HCT116 (cell line): ENCODE measurements around the gene TUBA8. TPM values are rescaled to one million over a fixed set of nuclear protein-coding genes. Genes with fewer than 3 reads are reported as not detected.

ENCODE experiments used
- ATAC-seq: fragments of 200-7000 bp; cut with Tn5 transposase; 2 replicates; pipeline ENCODE4 v1.9.1; 2020; ENCODE audit warnings: mild to moderate bottlenecking, moderate library complexity
- BruUV-seq: library from RNA; stranded (reverse); fragments of 400-500 nt; replicated peaks from 2 replicates; lab custom pipeline; 2021; lab: Mats Ljungman, UMichigan
- CTCF ChIA-PET: fragments of 300-600 bp; sonication (Branson Sonifier 250); formaldehyde crosslinking; loops from one replicate; lab custom pipeline; 2021; ENCODE audit warnings: antibody characterized with exemption; lab: Charles Lee
- POLR2A ChIA-PET: fragments of 300-600, 350-600 bp; sonication (Branson Sonifier 250); formaldehyde crosslinking; loops from one replicate; lab custom pipeline; 2021; ENCODE audit warnings: antibody characterized with exemption; lab: Charles Lee
- RAD21 ChIA-PET, 2 experiments: fragments of 300-600 bp; sonication (Branson Sonifier 250); formaldehyde crosslinking; loops; one replicate each; lab custom pipeline; 2023; ENCODE audit warnings: low total read pairs in 2 of 2; ENCODE audit not compliant: uncharacterized antibody in 2 of 2, unreplicated experiment in 2 of 2, low non-redundant PET in 1 of 2; lab: Charles Lee
- DNase-seq: peaks from one replicate; pipeline ENCODE4 v3.0.0-alpha.2; 2010; ENCODE audit warnings: low read depth, low spot score
- H2AFZ ChIP-seq: fragments of 200-600 bp; shearing (Covaris generic), sonication (generic); 2 replicates; pipeline ENCODE4 v1.6.1; 2017; ENCODE audit warnings: low read depth, mixed run types, mixed read lengths, antibody characterized with exemption, low read length; ENCODE audit not compliant: poor library complexity, severe bottlenecking
- H3K27ac ChIP-seq: 2 replicates; pipeline ENCODE4 v1.5.1; 2012; ENCODE audit warnings: low read depth, low read length
- H3K27me3 ChIP-seq: fragments of 200-600 bp; sonication (generic); 2 replicates; pipeline ENCODE4 v1.6.1; 2016; ENCODE audit warnings: mixed run types, low read length, mixed read lengths; ENCODE audit not compliant: insufficient read depth
- H3K36me3 ChIP-seq, 2 experiments: fragments of 200-500 bp in 1 of 2; fragments of 200-600 bp in 1 of 2; sonication (Bioruptor generic) in 1 of 2; sonication (generic) in 1 of 2; 2 replicates each; pipeline versions ENCODE4 v1.5.1 to v1.6.1; 2014 to 2016; ENCODE audit warnings: low read length in 2 of 2, inconsistent platforms in 1 of 2, mixed read lengths in 1 of 2, mixed run types in 1 of 2; ENCODE audit not compliant: insufficient read depth in 2 of 2, control insufficient read depth in 1 of 2
- H3K4me1 ChIP-seq, 2 experiments: fragments of 200-600 bp in 1 of 2; sonication (generic) in 1 of 2; 2 replicates each; pipeline versions ENCODE4 v1.5.1 to v1.6.1; 2012 to 2017; ENCODE audit warnings: low read length in 2 of 2, inconsistent platforms in 1 of 2, mild to moderate bottlenecking in 1 of 2, mixed read lengths in 1 of 2, mixed run types in 1 of 2, moderate library complexity in 1 of 2; ENCODE audit not compliant: insufficient read depth in 2 of 2, control insufficient read depth in 1 of 2
- H3K4me2 ChIP-seq: fragments of 200-600 bp; sonication (generic); 2 replicates; pipeline ENCODE4 v1.6.1; 2017; ENCODE audit warnings: mixed run types, low read length, mixed read lengths
- H3K4me3 ChIP-seq, 2 experiments: fragments of 200-600 bp in 1 of 2; sonication (generic) in 1 of 2; replicated peaks in 1 of 2; 2 replicates each; pipeline ENCODE4 v1.5.1; 2011 to 2016; ENCODE audit warnings: low read length in 2 of 2, control low read depth in 1 of 2, low read depth in 1 of 2, mild to moderate bottlenecking in 1 of 2, mixed read lengths in 1 of 2, mixed run types in 1 of 2
- H3K79me2 ChIP-seq: fragments of 200-600 bp; sonication (generic); 2 replicates; pipeline ENCODE4 v1.6.1; 2017; ENCODE audit warnings: mild to moderate bottlenecking, mixed run types, low read length, moderate library complexity, mixed read lengths; ENCODE audit not compliant: insufficient read depth
- H3K9ac ChIP-seq: fragments of 200-600 bp; sonication (generic); 2 replicates; pipeline ENCODE4 v1.6.1; 2016; ENCODE audit warnings: low read length, mixed read lengths
- H3K9me2 ChIP-seq: fragments of 200-600 bp; sonication (generic), shearing (Covaris generic); 2 replicates; pipeline ENCODE4 v1.6.1; 2017; ENCODE audit warnings: mixed run types, mild to moderate bottlenecking, moderate library complexity; ENCODE audit not compliant: insufficient read depth
- H3K9me3 ChIP-seq, 2 experiments: fragments of 200-500 bp in 1 of 2; fragments of 200-600 bp in 1 of 2; sonication (Bioruptor generic) in 1 of 2; sonication (generic) in 1 of 2; 2 replicates each; pipeline ENCODE4 v1.6.1; 2014 to 2017; ENCODE audit warnings: low read length in 2 of 2, mixed read lengths in 2 of 2, inconsistent platforms in 1 of 2, low read depth in 1 of 2, mild to moderate bottlenecking in 1 of 2, mixed run types in 1 of 2, moderate library complexity in 1 of 2; ENCODE audit not compliant: control insufficient read depth in 1 of 2, insufficient read depth in 1 of 2
- H4K20me1 ChIP-seq: fragments of 200-600 bp; sonication (generic), shearing (Covaris generic); 2 replicates; pipeline ENCODE4 v1.6.1; 2017; ENCODE audit warnings: mixed run types, mild to moderate bottlenecking, moderate library complexity; ENCODE audit not compliant: insufficient read depth
- CBX3 ChIP-seq: IDR thresholded peaks from 2 replicates; pipeline ENCODE4 v1.6.1; 2012; ENCODE audit warnings: low read depth
- EGR1 ChIP-seq: IDR thresholded peaks from 2 replicates; pipeline ENCODE4 v1.6.1; 2012; ENCODE audit warnings: low read depth
- FOSL1 ChIP-seq: IDR thresholded peaks from 2 replicates; pipeline ENCODE4 v1.6.1; 2012; ENCODE audit warnings: low read depth
- MAX ChIP-seq: IDR thresholded peaks from 2 replicates; pipeline ENCODE4 v1.6.1; 2012
- POLR2AphosphoS5 ChIP-seq: IDR thresholded peaks from 2 replicates; pipeline ENCODE4 v1.6.1; 2011; ENCODE audit warnings: mild to moderate bottlenecking, low read depth, low read length, moderate library complexity
- SIN3A ChIP-seq: IDR thresholded peaks from 2 replicates; pipeline ENCODE4 v1.6.1; 2012; ENCODE audit warnings: low read depth
- SRF ChIP-seq: IDR thresholded peaks from 2 replicates; pipeline ENCODE4 v1.6.1; 2012; ENCODE audit warnings: low read depth
- YY1 ChIP-seq: IDR thresholded peaks from 2 replicates; pipeline ENCODE4 v1.6.1; 2011; ENCODE audit warnings: low read length, low read depth, moderate library complexity, mild to moderate bottlenecking; ENCODE audit not compliant: insufficient replicate concordance; ENCODE audit errors: extremely low read depth
- ZBTB33 ChIP-seq: IDR thresholded peaks from 2 replicates; pipeline ENCODE4 v1.6.1; 2011; ENCODE audit warnings: mild to moderate bottlenecking, low read length, moderate library complexity; ENCODE audit not compliant: insufficient replicate concordance; ENCODE audit errors: extremely low read depth
- ZFX ChIP-seq: fragments of 450-650 bp; IDR thresholded peaks from 2 replicates; pipeline ENCODE4 v1.6.1; 2017
- intact Hi-C: fragments of 100-400 bp; cut with micrococcal nuclease; formaldehyde crosslinking; loops from 2 replicates; pipeline ENCODE4 v1.10.0; 2022
- total RNA-seq: library from RNA; stranded (reverse); gene quantifications from one replicate; pipeline ENCODE4 v1.2.1, GENCODE V29; 2021; ENCODE audit not compliant: unreplicated experiment
- TF ChIP-seq, protein P1 (sequence below): IDR thresholded peaks from 2 replicates; pipeline ENCODE4 v1.6.1; 2012

The TUBA8 gene
- total RNA-seq, 1 experiment from 2014 or later: 2.3 TPM

- Histone ChIP-seq H2AFZ (no peak overlapping the region), H3K27me3 (no peaks in the 10 kb centered on the region; the same call in 1 of the 2 replicates), H3K9ac (no peak overlapping the region), H3K27ac (no peak overlapping the region), H3K4me2 (no peak overlapping the region), H3K79me2 (no peaks in the 10 kb centered on the region), H4K20me1 (no peaks in the 10 kb centered on the region), H3K4me3 (no peak overlapping the region), H3K4me1 (no peaks in the 10 kb centered on the region), H3K9me2 (no peaks in the 10 kb centered on the region), H3K9me3 (no peaks in the 10 kb centered on the region), H3K36me3 (no peaks in the 10 kb centered on the region)
- ChIA-PET CTCF (no interaction called here), RAD21 (no interaction called here), POLR2A (no interaction called here)
- ATAC-seq (no peak), DNase-seq (no peak)
- TF ChIP-seq POLR2AphosphoS5 (no peak), CBX3 (no peak), SRF (no peak), EGR1 (no peak), MAX (no peak), FOSL1 (no peak), ZBTB33 (no peak), ZFX (no peak), SIN3A (no peak), YY1 (no peak)
- TF ChIP-seq, protein P1, sequence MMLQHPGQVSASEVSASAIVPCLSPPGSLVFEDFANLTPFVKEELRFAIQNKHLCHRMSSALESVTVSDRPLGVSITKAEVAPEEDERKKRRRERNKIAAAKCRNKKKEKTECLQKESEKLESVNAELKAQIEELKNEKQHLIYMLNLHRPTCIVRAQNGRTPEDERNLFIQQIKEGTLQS: no peak
- intact Hi-C loops: no loop called here
- no TSS peak for BruUV-seq
Measured at GRCh38 chr22:18070041-18070440, 40.6 kb upstream of the TUBA8 start.
